Stimulated activated naive CD8-positive, alpha-beta T cell treated with anti-CD3 and anti-CD28 coated beads, Interleukin-15, amount 100 ng/mL, for 72 hours (primary cell): ENCODE measurements around the gene BST2.

ENCODE experiments used
- ATAC-seq: fragments of 150-1000 bp; cut with Tn5 transposase; 2 replicates; pipeline ENCODE4 v1.10.0; 2021; ENCODE audit warnings: mild to moderate bottlenecking, moderate library complexity
- DNase-seq, 2 donors: peaks; one replicate each; pipeline ENCODE4 v3.0.0; 2021 to 2022
- H3K27ac Mint-ChIP-seq, 2 donors: one replicate each; pipeline ENCODE4 v1.8.0; 2022; ENCODE audit warnings: mild to moderate bottlenecking in 2 of 2, mixed read lengths in 2 of 2, moderate library complexity in 2 of 2
- H3K27me3 Mint-ChIP-seq: one replicate; pipeline ENCODE4 v1.8.0; 2022; ENCODE audit warnings: mixed read lengths
- H3K4me1 Mint-ChIP-seq: one replicate; pipeline ENCODE4 v1.8.0; 2022; ENCODE audit warnings: mild to moderate bottlenecking, mixed read lengths
- H3K4me3 Mint-ChIP-seq, 2 donors: one replicate each; pipeline ENCODE4 v1.8.0; 2022; ENCODE audit warnings: mild to moderate bottlenecking in 2 of 2, mixed read lengths in 2 of 2, moderate library complexity in 1 of 2
- H3K9me3 Mint-ChIP-seq, 2 donors: one replicate each; pipeline ENCODE4 v1.8.0; 2022; ENCODE audit warnings: mixed read lengths in 2 of 2

BST2 gene

DNA sequence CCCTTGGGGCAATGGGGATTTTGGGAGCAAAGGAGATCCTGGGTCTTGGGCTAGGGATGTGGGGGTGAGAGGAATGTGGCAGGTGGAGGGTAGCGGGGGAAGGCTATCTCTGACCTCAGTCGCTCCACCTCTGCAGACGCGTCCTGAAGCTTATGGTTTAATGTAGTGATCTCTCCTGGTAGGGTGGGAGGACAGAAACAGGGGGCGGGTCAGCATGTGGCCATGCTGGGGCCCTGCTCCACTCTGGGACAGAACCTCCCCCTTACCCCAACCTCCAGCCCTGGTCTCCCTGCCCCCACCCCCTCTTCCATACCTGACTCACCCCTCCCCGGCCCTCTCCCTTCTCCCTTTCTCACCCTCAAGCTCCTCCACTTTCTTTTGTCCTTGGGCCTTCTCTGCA lies 1.4 kb downstream of the BST2 start:
- DNase-seq (no peak), ATAC-seq (no peak)
- Mint-ChIP-seq H3K27ac (peak overlapping the region in 1 of 2 donors; percentile 80), H3K9me3 (no peaks in the 10 kb centered on the region), H3K4me1 (peaks cover 43% of the 10 kb centered on the region), H3K4me3 (peak overlapping the region; percentile 87 to 92), H3K27me3 (no peaks in the 10 kb centered on the region)

DNA sequence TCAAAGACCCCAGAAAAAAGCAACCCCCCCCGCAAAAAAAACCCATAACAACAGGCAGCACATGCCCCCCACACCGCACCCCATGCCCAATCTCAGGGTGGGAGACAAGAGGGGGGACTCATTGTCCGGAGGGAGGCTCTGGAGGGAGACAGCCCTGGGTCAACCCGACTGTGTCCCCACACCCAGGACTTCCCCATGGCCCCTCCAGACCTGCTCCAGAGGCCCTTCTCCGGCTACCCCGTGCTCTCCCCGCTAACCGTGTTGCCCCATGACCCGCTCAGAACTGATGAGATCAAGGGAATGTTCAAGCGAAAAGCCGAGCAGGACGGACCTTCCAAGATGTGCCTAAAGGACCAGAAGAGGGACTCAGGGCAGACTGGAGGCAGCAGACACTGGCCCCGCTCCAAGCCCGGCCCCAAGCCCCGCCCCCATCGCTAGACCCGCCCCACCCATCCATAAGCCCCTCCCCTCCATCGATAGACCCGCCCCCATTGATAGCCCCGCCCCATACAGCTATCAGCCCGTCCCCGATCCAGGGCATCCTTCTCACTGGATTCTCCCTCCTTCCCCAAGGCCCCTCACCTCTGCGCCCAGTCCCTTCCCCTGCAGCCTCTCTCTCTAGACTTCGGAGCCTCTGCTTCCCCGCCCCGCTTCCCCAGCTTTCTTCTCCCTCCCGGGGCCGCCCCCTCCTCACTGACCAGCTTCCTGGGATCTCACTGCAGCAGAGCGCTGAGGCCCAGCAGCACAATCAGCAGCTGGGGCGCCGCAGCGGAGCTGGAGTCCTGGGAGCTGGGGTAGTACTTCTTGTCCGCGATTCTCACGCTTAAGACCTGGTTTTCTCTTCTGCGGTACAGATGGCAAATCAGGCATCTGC lies 2.2 kb downstream of the BST2 start:
- Mint-ChIP-seq H3K27ac (peak overlapping the region in 1 of 2 donors; percentile 80), H3K4me3 (peak overlapping the region; percentile 87 to 92), H3K4me1 (peaks cover 43% of the 10 kb centered on the region), H3K27me3 (no peaks in the 10 kb centered on the region), H3K9me3 (no peaks in the 10 kb centered on the region)
- peak; percentile 44 to 47 for DNase-seq
- ATAC-seq: peak; percentile 4

- no peak for DNase-seq
- H3K4me3 Mint-ChIP-seq: no peak overlapping the region
- peaks cover 31% of the 10 kb centered on the region for H3K4me1 Mint-ChIP-seq
- ATAC-seq: no peak
- H3K9me3 Mint-ChIP-seq: no peaks in the 10 kb centered on the region
- no peaks in the 10 kb centered on the region for H3K27me3 Mint-ChIP-seq
- no peak overlapping the region for H3K27ac Mint-ChIP-seq
Measured at GRCh38 chr19:17401628-17402027, 3.8 kb downstream of the BST2 start.

- no peaks in the 10 kb centered on the region for H3K9me3 Mint-ChIP-seq
- no peak overlapping the region for H3K4me3 Mint-ChIP-seq
- no peak for ATAC-seq
- no peaks in the 10 kb centered on the region for H3K27me3 Mint-ChIP-seq
- peaks cover 23% of the 10 kb centered on the region for H3K4me1 Mint-ChIP-seq
- H3K27ac Mint-ChIP-seq: no peak overlapping the region
- DNase-seq: no peak
Measured at GRCh38 chr19:17398902-17399527, 6.4 kb downstream of the BST2 start.

DNA sequence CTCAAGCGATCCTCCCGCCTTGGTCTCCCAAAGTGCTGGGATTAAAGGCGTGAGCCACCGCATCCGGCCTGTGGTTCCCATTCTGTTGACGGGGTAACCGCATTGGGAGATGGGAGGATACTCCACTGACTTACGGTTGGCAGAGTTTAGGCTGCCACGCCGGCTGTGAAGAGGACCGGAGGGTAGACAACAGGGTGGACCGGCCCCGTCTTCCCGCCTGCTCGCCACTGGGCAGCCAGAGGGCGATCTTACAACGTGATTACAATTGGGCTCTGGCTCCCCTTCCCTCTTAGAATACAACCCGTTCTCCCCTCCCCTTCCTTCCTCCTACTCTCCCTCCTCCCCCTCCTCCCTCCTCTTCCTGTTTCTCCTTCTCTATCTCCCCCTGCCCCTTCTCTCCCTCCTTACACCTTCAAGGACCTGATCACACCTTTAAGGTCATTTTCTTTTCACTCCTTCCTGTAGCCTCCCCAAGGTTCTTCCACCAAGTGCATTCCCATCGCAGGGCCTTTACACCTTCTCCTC lies 10.5 kb downstream of the BST2 start:
- Mint-ChIP-seq H3K27me3 (peaks cover 7% of the 10 kb centered on the region), H3K9me3 (no peaks in the 10 kb centered on the region), H3K27ac (peak overlapping the region; percentile 6 to 42), H3K4me1 (peaks cover 27% of the 10 kb centered on the region), H3K4me3 (peak overlapping the region; percentile 4 to 65)
- ATAC-seq (no peak), DNase-seq (peak; percentile 37 to 62)

GRCh38 chr19:17393914-17394313 lies 11.5 kb downstream of the BST2 start, which contains the start of gene CCDC194:
Gene CCDC194, minus strand, starts transcription at chr19:17394196. Its CDS starts 38 bp downstream, at chr19:17394158.
- no peak for ATAC-seq
- peak within 1 kb of the TSS; percentile 40 to 42 for H3K27ac Mint-ChIP-seq

DNA sequence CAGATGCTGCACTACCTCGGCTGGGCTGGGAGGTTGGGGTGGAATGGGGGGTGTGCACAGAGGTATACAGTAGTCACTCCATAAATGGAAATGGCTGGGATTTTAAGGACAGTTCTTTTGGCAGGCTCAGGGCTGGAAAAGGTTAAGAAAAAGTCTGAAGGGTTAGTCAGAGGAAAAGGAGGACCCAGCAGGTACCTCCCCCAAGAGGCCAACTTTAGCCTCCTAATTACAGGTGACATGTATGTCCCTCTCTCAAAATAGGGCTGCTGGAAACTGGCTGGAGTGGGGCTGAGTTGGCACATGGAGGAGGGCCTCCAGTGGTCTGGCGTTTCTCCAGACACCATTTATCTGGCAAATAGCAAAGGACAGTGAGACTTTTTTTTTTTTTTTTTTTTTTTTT lies 12.4 kb downstream of the BST2 start:
- Mint-ChIP-seq H3K27me3 (peaks cover 23% of the 10 kb centered on the region), H3K27ac (no peak overlapping the region), H3K4me1 (peaks cover 27% of the 10 kb centered on the region), H3K4me3 (no peak overlapping the region), H3K9me3 (no peaks in the 10 kb centered on the region)
- ATAC-seq: no peak
- no peak for DNase-seq

More at GRCh38 chr19:17393914-17394313, 11.5 kb downstream of the BST2 start, which contains the start of gene CCDC194:
- Mint-ChIP-seq H3K4me1 (peaks cover 27% of the 10 kb centered on the region), H3K9me3 (no peaks in the 10 kb centered on the region), H3K27me3 (peaks cover 16% of the 10 kb centered on the region), H3K4me3 (peak within 1 kb of the TSS; percentile 4 to 65)
- DNase-seq: no peak

DNA sequence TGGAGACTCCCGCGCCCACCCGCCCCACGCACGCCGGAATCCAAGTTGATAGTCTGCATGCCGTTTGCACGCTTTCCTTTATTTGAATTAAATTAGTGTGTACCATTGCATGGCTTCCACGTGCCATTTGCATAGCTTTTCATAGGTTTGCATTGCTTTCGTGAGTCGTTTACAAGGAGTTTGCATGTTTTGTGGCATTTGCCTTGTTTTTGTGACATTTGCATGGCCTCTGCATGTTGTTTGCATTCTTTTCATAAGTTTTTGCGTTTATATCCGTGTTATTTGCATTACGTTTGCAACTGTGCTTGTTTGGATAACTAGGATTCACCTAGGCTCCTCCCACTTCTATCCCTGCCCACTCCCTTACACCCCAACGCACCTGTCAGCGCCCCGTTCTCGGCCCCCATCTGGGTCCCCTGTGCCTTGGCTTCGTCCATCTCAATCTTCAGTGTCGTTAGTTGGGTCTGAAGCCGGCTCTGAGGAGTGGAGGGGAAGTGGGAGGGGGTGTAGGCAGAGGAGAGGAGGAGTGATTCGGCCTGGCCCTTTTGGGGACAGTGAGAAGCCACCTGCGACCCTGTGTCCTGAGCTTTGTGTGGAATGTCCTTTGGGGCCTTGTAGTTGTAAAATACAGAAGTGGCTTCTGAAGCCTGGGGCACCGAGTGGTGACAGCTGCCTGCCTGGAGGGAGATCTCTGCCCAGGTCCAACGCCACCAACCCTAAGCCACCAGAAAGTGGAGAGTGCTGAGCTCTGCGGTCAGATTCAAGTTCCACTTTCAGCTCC lies 13.9 kb downstream of the BST2 start:
- Mint-ChIP-seq H3K9me3 (no peaks in the 10 kb centered on the region), H3K4me3 (peak overlapping the region; percentile 87 to 98), H3K27ac (no peak overlapping the region), H3K27me3 (peaks cover 24% of the 10 kb centered on the region), H3K4me1 (peaks cover 27% of the 10 kb centered on the region)
- peak; percentile 59 for ATAC-seq
- no peak for DNase-seq

DNA sequence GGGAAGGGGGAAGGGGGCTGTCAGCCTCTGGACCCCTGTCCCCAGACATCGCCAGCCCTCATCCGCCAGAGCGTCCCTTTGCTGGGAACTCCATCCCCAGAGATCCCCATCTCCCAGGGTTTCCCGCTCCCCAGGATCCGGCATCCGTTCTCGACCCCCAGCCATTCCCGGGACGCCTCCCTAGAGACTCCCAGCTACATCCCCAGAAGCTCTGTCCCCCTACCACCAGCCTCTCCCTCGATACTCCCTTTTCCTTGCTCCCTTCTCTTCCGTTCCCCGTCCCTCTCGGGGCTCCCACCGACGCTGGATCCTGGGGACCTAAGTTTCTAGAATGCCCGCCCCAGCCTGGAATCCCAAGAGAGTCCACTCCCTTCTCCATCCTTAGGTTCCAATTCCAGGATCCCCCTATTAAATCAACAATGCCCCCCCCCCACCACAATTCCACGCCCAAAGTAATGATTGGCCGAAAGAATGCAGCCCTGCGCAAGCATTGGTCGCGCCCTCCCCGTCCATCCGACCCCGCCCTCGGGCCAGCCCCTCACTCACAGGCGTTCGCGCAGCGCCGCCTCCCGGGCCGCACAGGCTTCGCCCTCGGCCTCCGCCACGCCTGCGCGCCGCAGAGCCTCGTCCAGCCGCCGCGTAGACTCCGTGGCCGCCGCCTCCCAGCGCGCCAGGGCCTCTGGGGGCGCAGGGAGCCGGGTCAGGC lies 14.6 kb downstream of the BST2 start:
- Mint-ChIP-seq H3K4me1 (peaks cover 27% of the 10 kb centered on the region), H3K4me3 (peak overlapping the region; percentile 87 to 98), H3K9me3 (no peaks in the 10 kb centered on the region), H3K27me3 (peaks cover 24% of the 10 kb centered on the region), H3K27ac (peak overlapping the region; percentile 37 to 80)
- ATAC-seq (peak; percentile 98), DNase-seq (peak; percentile 87 to 89)

DNA sequence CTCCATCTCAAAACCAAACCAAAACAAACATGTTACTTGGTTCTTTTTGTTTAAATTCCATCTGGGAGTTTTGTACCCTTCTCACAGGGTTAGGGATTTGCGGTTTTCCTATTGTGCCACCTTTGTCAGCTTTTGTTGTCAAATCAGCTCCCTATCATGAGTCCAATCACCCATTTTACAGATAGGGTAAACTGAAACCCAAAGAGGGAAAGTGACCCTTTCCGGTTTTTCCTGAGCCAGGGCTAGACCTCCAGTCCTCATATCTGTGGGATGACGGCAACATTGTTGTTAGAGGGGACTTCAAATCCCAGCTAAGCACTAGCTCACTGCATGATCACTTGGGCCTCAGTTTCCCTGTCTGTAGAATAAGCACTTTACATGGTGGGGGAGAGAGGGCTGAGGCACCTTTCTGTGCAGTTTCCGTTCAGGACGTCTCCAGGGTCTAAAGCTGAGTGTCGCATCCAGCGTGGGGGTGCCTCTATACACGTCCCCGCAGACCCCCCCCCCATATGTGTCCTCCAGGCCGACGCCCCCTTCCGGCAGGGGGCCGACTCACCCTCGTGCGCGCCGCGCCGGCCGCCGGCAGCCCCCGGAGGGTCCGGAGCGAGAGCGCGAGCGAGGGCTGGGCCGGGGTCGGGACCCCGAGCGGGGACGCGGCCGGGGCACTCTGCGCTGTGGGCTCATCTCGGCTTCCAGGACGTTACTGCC lies 15.3 kb downstream of the BST2 start:
- Mint-ChIP-seq H3K4me3 (peak overlapping the region; percentile 87 to 98), H3K4me1 (peaks cover 22% of the 10 kb centered on the region), H3K9me3 (no peaks in the 10 kb centered on the region), H3K27me3 (peaks cover 24% of the 10 kb centered on the region), H3K27ac (no peak overlapping the region)
- peak in 1 of 2 donors; percentile 13 for DNase-seq
- peak; percentile 6 for ATAC-seq

GRCh38 chr19:17389288-17389687 lies 16.1 kb downstream of the BST2 start:
- Mint-ChIP-seq H3K4me1 (peaks cover 17% of the 10 kb centered on the region), H3K27ac (no peak overlapping the region), H3K4me3 (no peak overlapping the region), H3K27me3 (peaks cover 24% of the 10 kb centered on the region), H3K9me3 (no peaks in the 10 kb centered on the region)
- DNase-seq (no peak), ATAC-seq (no peak)

DNA sequence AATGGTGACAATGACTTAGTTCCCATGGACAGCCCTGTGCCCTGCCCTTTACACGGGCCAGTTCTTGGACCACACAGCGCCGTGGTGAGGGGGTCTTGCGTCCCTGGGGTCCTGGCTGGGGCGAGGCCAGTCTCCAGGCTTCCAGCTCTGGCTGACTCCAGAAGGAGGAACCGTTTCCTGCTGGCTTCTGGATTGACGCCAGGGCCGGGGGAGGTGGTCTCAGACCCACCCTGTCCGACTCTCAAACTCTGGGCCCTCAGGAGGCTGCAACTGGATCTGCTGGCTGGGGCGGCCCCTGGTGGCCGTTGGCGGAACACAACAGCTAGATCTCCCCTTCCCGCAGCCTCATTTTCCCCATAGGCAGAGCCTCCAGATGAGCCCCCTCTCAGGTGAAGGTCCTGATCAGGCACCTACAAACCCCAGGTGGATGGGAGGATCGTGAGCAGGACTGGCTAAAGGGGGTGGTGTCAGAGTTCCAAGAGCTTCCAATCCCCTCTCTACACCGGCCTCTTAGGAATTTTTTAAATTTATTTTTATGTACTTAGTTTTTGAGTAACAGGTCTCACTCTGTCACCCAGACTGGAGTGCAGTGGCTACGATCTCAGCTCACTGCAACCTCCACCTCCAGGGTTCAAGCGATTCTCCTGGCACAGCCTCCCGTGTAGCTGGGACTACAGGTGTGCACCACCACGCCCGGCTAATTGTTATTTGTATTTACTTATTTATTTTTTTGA lies 19.4 kb downstream of the BST2 start:
- H3K27ac Mint-ChIP-seq: no peak overlapping the region
- H3K4me1 Mint-ChIP-seq: peaks cover 17% of the 10 kb centered on the region
- H3K27me3 Mint-ChIP-seq: peaks cover 23% of the 10 kb centered on the region
- H3K4me3 Mint-ChIP-seq: no peak overlapping the region
- no peaks in the 10 kb centered on the region for H3K9me3 Mint-ChIP-seq
- peak; percentile 60 to 69 for DNase-seq
- ATAC-seq: peak; percentile 62

DNA sequence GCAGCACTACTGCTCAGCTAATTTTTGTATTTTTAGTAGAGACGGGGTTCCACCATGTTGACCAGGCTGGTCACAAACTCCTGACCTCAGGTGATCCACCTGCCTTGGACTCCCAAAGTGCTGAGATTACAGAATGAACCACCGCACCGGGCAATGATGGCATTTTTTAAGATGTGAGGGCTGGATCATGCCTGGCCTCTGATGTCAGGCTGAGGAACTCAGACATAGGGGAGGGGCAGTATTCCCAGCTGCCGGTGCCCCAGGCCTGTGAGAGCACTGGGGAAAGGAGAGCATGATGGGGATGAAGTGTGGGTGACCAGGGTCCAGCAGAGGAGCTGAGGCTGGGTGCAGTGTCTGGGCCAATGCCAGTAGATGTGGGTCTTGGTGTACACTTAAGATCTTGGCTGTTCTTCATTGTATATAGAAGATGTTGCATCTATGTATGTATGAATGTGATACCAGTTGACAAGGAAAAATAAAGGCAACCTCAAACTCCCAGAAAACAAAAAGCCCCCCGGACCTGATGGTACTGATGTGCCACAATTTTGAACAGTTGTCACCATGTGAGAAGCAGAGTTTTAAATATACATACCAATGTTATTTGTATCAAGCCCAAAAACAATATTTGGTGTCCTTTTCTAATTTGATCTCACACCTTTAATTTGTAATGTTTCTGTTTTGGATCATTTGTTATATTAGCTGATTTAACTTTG lies 24.8 kb downstream of the BST2 start:
- Mint-ChIP-seq H3K9me3 (no peaks in the 10 kb centered on the region), H3K27me3 (peaks cover 27% of the 10 kb centered on the region), H3K27ac (no peak overlapping the region), H3K4me1 (peaks cover 24% of the 10 kb centered on the region), H3K4me3 (no peak overlapping the region)
- ATAC-seq: no peak
- DNase-seq: no peak
